Stimulated activated CD4-positive, alpha-beta T cell treated with anti-CD3 and anti-CD28 coated beads, TNF-alpha, amount 100 ng/mL, for 4 hours (primary cell): ENCODE results near the gene RFNG.

ENCODE experiments used
- DNase-seq, 3 experiments: peaks; one replicate each; pipeline ENCODE4 v3.0.0-alpha.2; 2020; ENCODE audit warnings: low read depth in 3 of 3

RFNG gene, protein sequence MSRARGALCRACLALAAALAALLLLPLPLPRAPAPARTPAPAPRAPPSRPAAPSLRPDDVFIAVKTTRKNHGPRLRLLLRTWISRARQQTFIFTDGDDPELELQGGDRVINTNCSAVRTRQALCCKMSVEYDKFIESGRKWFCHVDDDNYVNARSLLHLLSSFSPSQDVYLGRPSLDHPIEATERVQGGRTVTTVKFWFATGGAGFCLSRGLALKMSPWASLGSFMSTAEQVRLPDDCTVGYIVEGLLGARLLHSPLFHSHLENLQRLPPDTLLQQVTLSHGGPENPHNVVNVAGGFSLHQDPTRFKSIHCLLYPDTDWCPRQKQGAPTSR

DNA sequence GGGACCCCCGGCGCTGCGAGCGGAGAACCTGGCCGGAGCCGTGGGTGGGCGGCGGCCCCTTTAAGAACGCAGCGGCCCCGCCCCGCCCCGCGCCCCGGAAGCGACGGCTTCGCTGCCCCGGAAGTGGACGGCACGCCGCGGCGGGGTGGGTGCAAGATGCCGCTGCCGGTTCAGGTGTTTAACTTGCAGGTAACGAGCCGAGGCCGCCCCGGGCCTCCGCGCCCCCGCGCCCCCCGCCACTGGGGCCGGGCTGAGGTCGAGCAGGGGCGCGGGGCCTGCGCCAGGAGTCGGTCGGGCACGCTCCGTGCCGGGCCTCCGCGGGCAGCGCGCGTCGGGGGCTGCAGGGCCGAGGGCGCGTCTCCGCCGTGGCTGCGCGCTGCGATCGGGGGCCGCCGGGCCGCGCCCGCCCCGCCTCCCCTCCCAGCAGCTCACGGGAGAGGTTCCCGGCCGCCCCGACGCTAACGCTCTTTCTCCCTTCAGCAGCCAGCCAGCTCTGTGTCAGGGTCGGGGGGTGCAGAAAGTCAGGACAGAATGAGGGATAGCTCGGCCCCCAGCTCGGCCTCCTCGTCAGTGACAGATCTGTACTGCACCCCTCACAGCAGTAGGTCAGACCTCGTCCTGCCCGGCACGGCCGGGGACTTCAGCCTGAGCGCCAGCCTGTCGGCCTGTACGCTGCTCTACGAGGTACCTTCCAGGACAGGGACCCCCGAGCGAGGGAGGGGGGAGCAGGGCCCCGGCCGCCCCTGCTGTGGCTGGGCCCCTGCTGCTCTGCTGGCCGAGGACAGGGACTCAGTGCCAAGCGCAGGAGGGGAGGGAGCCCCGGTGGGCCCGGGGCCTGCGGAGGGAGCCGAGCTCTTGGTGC is at the start of gene RFNG, which contains the start of gene GPS1:
RFNG (minus strand) TSS at position 36 of the 862 bp plus-strand sequence. CDS start 45 bp downstream, outside the sequence.
GPS1 (plus strand) TSS at position 123 of the 862 bp plus-strand sequence; CDS start at position 157, 34 bp downstream.
- DNase-seq = peak; percentile 66 to 77 (median 73)

DNA sequence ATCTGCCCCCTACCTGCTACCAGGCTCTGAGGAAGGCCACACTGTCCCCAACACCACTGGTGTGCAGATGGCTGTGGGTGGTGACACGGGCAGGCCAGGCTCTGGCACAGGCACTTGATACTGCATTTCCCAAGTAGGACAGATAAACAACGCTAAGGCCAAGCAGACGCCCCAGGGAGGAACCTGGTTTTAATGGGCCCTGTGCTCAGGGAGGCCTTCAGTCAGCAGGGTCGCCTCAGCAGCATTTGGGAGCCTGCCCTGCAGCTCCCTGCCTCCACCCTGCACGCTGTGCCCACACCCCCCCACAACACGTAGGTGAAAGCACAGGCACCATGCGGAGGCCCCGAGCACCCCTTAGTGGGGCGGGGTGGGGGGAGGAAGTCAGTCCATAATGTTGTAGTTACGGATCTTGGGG is 49.7 kb upstream of the RFNG start:
- DNase-seq = no peak

DNA sequence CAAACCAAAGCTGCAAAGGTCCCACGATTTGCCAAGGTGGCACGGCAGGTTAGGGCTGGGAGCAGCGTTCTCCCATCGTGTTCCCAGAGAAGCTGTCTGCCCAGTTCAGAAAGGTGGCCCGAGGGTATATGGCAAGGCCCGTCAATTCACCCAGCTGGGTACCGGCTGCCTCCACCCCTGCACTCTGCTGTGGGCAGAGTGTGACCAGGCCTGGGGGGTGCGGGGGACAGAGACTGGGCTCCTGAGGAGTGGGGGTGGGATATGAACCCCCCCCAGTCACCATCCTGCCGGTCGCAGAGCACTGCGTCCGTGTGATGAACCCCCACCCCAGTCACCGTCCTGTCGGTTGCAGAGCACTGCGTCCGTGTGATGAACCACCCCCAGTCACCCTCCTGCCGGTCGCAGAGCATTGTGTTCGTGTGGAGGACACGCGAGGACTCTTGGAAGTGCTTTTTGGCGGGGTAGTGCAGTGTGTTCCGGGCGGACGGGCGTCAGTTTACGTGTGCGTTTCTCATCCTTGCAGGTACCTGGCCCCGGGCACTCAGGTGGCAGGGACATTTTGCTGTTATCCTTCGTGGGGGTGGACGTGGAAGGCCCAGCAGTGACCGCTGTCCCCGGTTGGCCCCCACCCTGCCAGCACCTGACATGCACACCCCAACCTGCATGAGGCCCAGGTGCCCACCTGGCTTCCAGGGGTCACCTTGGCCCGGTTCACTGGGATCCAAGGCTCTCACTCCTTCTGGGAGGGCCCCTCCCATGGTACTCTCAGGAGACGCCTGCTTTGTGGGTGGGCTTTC is 49.1 kb upstream of the RFNG start:
- DNase-seq = no peak

DNA sequence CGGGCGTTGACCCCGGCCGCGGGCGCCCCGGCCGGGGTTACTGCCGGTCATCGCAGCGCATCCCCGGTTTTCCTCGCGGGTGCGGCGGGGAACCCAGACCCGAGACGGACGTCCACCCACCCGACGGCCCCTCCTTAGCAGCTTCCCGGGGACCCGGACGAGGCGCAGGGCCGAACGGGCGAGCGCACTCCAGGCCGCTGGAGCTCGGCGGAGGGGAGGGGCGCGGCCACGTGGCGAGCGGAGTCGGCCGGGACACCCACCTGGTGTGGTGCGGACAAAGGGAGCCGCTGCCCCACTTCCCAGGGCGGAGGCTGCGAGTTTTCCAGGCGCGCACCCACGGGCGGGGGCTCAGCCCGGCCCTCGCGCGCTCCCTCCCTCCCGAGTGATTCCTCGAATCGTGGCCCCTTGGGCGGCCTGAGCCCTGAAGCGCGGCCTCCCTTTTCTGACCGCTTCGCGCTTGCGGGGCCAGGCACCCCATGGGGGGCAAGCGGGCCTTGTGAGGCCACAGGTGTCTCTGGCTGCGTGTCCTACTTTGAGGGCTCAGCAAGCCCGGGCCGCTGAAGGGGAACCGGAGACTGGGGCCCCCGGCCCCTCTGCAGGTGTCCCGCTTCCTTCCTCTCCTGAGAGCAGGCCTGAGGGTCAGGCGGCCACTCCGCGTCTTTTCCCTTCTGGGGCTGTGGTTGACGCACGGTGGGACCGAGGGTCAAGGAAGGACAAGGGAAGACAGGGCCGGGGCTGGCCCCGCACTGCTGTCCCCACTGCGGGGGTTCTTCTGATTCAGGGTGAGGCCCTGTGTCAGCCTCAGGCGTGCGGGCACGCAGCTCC is 47.5 kb upstream of the RFNG start:
- DNase-seq = no peak

DNA sequence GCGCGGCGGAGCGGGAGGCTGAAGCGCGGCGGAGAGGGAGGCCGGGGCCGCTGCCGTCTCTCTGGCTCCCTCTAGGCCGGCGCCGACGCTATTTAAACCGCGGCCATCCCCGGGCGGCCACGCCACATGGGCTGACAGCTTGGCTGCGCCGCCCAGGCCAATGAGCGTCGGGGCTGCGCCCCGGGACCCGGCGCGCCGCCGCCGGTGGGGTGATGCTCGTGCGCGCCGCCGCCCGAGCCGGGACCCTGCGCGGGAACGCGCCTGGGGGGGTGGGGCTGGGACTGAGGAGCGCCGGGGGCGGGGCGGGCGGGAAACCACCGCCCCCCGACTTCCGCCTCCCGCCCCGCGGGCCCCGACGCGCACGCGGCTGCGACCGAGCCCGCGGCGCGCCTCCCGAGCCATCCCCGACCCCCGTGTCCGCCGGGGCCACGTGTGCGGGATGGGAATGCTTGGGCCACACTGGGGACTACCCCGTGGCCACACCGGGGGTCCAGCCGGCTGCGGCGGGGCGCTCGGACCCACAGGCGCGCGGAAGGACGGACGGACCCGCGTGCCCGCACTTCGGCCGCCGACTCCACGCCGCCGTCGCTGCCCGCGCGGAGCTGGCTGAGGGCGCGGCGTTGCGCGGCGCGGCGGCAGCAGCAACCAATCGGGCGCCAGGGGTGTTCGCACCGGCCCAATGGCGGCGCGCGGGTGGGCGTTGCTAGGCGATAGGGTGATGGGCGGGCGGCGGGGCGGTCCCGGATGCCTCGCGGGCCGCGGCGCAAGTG is 46.7 kb upstream of the RFNG start, which contains the start of gene FASN:
FASN (minus strand) TSS at position 68 of the 770 bp plus-strand sequence. CDS start 1,791 bp downstream, outside the sequence.
- peak; percentile 83 to 91 (median 86) for DNase-seq

DNA sequence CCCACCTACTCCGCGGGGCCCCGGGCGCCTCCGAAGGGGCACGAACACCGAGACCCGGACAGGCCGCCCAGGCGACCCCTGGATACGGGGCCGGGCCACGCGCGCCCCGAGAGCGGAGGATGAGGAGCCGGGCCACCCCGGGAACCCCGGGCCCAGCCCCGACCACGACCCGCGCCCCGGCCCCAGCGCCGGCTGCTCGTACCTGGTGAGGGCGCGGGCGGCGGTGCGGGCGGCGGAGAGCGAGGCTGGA is 46.2 kb upstream of the RFNG start:
- DNase-seq = no peak

DNA sequence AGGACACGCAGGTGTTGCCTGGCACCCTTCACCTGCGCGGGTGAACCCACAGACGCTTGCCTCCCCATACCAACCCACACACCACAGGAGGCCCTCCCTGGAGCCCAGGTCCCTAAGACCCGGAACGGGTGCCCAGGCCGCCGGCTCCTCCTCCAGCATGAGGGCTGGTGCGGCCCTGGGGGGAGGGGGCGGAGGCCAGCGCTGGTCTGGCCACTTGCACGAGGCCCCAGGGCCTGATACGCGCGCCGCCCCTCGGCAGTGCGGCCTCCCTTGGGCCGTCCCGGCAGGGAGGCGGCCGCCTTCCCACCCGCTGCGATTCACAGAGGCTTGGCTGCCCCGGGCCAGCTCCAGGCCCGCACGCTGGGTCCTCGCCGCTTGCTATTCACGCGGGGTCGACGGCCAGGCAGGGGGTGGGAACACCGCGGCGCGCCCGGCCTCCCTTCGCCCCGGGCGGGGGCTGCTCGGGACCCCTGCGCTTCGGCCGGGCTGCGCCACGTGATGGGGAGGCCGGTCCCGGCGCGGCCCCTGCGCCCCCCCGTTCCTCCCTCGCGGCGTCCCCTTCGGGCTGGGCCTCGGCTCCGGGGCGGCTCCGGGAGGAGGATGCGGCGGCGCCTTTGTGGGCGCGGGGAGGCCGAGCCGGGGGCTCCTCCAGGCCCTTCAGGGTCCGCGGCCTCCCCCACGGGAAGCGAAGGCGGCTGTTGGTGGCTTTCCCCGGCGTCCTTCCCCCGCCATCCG is 45.7 kb upstream of the RFNG start:
- peak; percentile 33 to 52 (median 41) for DNase-seq

DNA sequence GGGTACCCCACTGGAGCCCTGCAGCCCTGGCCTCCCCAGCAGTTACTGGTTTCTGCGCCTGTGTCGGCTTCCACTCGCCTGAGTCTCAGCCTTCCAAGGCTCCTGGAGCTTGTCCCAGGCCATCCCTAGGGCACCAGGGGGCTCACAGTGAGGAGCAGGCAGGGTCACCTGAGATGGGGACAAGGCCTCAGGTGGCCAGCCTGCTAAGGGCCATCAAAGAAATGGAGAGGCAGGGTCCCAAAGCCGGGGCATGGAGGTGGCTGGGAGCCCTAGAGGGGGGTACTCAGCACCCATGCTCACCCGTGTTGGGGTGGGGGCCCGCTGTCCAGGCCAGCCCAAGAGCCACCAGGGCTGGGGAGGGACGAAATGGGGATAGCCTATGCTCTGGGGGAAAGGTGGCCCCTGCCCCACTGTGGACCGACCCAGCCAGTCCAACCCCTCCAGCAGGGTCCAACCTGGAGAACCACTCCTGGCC is 45.1 kb upstream of the RFNG start:
- no peak for DNase-seq

DNA sequence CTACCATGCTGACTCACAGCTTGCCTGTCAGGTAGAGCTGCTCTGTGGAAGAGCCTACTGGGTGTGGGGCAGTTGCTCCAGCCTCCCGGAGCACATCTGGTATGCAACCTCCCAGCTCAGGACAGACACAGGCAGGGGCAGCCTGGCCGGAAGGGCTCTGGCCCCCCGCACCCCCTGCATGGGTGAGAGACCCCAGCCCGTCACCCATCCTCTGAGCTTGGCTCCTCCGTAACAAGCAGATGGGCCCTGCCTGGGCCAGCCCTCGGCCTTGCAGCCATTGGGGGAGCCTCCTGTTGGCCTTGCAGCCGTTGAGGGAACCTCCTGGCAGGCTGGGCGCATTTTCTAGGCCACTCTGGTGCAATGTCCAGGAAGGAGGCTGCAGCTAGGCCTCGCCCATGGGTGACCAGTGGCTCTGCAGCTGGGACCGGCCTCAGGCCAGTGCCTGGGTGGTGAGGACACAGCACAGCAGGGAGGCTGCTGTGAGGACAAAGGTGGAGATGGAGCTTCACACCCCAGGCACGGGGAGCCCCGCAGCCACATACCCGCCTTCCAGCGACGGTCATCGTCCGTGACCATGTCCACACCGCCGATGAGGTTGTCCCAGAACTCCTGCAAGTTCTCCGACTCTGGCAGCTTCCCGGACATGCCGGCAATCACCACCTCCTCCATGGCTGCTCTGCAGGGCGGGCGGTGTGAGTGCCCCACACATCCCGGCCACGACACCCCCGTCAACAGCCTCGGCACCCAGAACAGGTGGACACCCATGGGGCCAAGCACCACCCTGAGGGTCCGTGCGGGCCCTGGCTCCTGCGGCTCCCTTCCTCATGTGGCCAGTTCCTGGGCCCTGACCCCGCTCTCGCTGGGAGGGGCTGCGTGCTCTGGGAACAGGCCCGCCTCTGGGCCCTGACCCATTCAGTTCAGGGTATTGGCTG is 44.4 kb upstream of the RFNG start:
- DNase-seq = no peak

DNA sequence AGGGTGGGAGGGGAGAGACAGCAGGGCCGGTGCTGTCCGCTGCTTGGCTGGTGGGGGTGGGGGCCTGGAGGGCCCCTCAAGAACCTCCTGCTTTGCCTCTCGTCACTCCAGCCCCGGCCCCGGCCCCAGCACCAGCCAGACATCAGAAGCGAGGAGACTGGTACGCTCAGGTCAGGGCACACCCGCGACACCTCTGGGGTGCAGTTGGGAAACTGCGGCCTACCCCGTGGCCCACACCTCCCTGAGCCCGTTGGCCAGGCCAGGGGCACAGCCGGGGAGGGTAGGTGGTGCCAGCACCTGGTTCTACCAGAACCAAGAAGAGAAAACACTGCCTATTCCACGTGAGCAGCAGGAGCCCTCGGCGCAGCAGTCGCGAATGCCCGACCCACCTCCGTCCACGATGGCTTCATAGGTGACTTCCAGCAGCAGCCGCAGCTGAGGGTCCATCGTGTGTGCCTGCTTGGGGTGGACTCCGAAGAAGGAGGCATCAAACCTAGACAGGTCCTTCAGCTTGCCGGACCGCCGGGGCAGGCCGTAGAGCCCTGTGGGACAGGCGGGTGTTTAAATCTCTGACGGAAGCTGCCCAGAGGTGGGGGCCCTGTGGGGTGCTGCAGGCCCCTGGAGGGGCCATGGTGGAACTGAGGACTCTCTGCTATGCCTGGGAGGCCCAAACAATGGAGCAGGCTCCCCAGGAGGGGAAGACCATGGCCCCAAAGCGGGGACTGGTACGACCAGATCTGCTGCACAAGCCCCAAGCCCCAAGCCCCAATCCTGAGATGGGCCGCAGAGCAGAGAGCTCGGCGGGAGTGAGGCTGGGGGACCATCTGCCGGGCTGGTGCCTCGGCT is 43.5 kb upstream of the RFNG start:
- no peak for DNase-seq

DNA sequence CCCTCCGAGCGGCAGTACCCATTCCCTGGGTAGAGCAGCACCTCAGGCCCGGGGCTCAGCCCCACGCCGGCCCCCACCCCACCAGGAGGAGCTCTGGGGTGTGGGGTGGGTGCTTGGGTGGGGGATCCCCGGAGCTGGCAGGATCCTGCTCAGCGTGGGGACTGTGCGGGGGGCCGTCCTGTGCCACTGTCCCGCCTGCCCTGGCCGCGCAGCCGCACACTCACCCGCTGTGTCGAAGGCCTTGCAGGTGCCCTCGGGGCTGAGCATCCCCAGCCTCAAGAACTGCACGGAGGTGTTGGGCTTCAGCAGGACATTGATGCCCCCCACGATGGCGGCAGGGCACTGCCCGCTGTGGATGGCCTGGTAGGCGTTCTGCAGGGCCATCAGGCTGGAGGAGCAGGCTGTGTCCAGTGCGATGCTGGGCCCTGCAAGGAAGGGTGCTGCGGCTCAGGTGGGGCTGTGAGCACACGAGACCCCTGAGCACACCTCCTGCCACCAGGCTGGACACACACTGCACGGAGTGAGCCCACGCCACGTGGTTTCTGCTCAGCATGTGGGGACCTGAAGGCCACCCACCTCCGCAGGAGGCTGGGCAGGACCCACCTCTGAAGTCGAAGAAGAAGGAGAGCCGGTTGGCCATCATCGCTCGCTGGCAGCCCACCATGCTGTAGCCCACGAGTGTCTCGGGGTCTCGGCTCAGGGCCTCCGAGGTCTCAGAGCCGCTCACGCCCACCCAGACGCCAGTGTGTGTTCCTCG is 41.6 kb upstream of the RFNG start:
- DNase-seq = no peak

DNA sequence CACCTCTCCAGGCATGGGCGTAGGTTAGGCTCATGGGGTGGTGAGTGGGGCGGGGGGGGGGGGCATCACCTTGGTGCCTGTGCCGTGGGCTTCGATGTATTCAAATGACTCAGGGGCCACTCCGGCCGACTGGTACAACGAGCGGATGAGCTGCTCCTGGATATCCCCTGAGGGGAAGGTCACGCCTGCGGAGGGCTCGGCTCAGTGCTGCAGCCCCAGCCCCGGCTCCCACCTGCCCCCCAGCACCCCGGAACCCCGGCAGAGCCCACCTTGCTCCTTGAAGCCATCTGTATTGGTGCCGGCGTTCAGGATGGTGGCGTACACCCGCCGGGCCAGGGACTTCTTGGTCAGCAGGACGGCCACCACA is 41.0 kb upstream of the RFNG start:
- no peak for DNase-seq

DNA sequence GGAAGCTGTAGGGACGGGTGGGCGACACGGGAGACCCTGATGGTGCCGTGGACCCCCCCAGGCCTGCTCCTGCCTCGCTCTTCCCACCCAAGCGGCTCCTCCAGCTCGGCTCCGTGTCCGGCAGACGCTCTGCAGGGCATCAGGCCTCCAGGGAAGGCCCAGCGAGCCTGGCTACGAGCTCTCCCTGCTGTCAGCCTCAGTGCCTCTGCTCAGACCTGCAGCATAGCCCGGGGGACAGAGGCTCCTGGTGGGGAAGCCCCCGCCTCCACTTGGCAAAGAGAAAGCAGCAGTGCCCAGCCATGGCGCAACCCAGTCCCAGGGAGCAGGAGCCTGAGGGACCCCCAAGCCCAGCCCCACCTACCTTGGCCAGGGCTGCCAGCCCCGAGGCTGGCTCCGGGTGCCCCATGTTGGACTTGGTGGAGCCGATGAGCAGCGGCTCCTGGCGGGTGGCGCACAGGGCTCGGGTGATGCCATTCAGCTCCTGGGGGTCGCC is 40.5 kb upstream of the RFNG start:
- DNase-seq = no peak

DNA sequence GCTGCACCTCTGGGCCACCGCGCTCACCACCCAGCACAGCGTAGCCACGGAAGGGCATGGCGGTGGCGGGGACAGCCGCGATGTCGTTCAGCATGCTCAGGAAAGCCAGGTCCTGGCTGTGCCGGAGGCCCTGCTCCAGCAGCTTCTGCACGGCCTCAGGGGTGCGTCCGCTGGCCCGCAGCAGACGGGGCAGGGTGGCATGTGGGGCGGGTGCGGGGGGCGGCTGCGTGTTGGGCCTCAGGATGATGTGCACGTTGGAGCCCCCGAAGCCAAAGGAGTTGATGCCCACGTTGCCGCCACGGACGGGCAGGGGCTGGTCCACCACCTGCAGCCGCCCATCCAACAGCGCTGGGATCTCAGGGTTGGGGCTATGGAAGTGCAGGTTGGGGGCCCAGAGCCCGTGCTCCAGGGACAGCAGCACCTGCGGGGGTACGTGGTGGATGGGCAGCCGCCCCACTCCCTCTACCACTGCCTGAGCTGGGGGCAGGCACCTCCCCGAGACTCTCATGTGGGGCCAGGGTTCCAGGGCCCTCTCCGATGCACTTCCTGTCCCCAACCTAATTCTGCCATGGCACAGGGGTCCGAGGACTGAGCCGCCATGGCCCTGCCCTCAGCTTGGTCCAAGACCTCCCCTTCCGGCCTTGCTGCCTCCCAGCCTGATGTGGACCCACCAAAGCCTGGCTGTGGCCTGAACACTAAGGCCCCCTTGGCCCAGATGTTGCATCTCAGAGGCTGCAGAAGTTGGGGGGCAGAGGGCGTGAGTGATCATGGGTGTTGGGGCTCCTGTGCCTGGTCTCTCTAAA is 39.9 kb upstream of the RFNG start:
- DNase-seq = no peak

DNA sequence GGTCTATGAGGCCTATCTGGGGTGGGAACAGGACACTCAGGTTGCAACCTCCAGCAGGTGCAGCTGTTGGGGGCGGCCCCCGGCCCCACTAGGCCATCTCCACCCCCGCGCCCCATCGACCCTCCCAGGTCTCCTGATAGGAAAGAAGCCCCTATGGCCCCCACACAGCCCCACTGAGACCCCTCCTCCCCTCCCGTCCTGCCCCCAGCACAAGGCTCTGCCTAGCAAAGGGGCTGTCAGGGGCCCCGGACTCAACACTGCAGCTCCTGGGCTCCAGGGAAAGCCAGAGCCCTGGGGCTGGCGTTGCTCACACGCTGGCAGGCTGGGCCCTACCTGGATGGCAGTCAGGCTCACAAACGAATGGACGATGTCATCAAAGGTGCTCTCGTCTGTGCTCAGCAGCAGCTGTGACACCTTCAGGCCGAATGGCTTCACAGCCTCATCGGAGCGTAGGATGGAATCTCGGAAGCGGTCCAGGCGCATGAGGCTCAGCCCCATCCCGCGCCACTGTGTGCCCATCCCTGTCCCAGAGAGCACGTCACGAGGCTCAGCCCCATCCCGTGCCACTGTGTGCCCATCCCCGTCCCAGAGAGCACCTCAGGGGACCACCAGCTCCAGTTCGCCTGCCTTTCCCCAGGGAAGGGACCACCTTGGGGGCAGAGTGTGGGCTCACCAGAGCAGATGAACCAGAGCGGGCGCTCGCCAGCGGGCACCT is 39.1 kb upstream of the RFNG start:
- no peak for DNase-seq
